Epidermal melanocyte (primary cell): ENCODE measurements around the gene MORC2.

ENCODE experiments used
- DNase-seq: peaks from one replicate; pipeline ENCODE4 v3.0.0; 2011; ENCODE audit warnings: low spot score; ENCODE audit not compliant: insufficient read length

MORC2 gene

GRCh38 chr22:30949934-30950660 is 18.5 kb downstream of the MORC2 start:
- DNase-seq: no peak

- DNase-seq: no peak
These were observed 19.6 kb downstream of the MORC2 start for GRCh38 chr22:30948930-30949342.

GRCh38 chr22:30947816-30948454 is 20.6 kb downstream of the MORC2 start:
- peak; percentile 59 for DNase-seq

- no peak for DNase-seq
These were observed 21.3 kb downstream of the MORC2 start for GRCh38 chr22:30947173-30947815.

GRCh38 chr22:30946354-30946753 is 22.2 kb downstream of the MORC2 start:
- DNase-seq: no peak

GRCh38 chr22:30945653-30946052 is 22.9 kb downstream of the MORC2 start:
- no peak for DNase-seq

GRCh38 chr22:30944986-30945385 is 23.6 kb downstream of the MORC2 start:
- no peak for DNase-seq

GRCh38 chr22:30943368-30943767 is 25.2 kb downstream of the MORC2 start:
- DNase-seq: no peak

GRCh38 chr22:30941363-30941740 is 27.2 kb downstream of the MORC2 start:
- no peak for DNase-seq

- no peak for DNase-seq
These were observed 27.8 kb downstream of the MORC2 start for GRCh38 chr22:30940685-30941362.

GRCh38 chr22:30934053-30934452 is 34.5 kb downstream of the MORC2 start:
- no peak for DNase-seq

- DNase-seq: no peak
These were observed 35.1 kb downstream of the MORC2 start for GRCh38 chr22:30933457-30933856.

- no peak for DNase-seq
These were observed 35.9 kb downstream of the MORC2 start for GRCh38 chr22:30932661-30933060.

GRCh38 chr22:30931541-30932300 is 36.9 kb downstream of the MORC2 start:
- no peak for DNase-seq

GRCh38 chr22:30930228-30930627 is 38.3 kb downstream of the MORC2 start:
- no peak for DNase-seq

GRCh38 chr22:30928401-30928800 is 40.2 kb downstream of the MORC2 start:
- DNase-seq: no peak

- DNase-seq: no peak
These were observed 40.8 kb downstream of the MORC2 start for GRCh38 chr22:30927806-30928205.

GRCh38 chr22:30926706-30927105 is 41.9 kb downstream of the MORC2 start:
- DNase-seq: no peak

GRCh38 chr22:30925667-30926066 is 42.9 kb downstream of the MORC2 start:
- no peak for DNase-seq

GRCh38 chr22:30923168-30923900 is 45.2 kb downstream of the MORC2 start:
- no peak for DNase-seq

GRCh38 chr22:30922151-30922611 is 46.4 kb downstream of the MORC2 start:
- DNase-seq: no peak
